T-helper 1 cell (primary cell): ENCODE data around the gene SIX2.
A peak's percentile ranks its signal among the peaks of the same experiment; 100 is the strongest.

ENCODE experiments used
- DNase-seq, 5 donors: peaks; one replicate each; pipeline ENCODE4 v3.0.0-alpha.2; 2012 to 2020

The SIX2 gene

GRCh38 chr2:44964752-44965236 is 44.5 kb downstream of the SIX2 start:
- DNase-seq = no peak

DNA sequence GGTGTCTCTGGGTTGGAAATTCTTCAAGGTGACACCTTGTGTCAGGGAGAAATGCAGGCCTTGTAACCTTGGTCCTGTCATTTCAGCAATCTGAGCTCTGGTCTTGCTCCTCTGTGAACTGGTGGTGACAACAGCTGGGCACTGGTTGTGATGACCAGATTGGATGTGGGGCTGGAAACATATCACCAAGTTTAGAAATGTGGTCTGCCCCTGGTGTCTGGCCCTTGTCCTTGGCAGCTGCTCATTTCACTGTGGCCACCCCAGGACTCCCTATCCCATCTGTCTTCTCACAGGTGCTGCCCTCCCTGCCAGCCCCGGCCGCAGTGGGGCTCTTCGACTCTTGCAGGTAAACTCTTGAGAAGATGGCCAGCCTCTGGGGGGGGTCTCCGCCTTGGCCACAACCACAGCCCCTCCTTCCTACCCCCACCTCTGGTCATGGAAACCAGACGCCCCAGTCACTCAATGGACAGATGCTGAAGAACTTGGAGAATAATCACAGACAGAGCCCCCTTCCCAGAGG is 47.0 kb downstream of the SIX2 start:
- no peak for DNase-seq

DNA sequence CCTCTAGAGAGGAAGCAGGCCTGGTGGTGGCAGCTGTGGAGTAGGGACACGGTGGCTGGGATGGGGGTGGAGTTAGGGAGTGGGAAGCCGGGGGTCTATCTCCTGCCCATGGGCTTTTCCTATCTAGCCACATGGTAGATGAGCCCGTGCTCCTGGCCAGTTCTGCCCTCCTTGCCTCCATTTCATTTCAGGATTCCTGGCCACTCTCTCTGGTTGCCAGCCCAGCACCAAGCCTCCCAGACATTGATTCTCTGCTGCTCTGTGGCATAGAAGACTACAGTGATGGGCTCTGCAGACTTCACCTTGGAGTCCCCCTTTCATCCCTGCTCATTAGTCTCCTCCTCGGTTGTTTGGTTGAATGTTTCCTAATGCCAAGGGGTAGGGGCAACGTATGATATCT is 48.4 kb downstream of the SIX2 start:
- DNase-seq = no peak

DNA sequence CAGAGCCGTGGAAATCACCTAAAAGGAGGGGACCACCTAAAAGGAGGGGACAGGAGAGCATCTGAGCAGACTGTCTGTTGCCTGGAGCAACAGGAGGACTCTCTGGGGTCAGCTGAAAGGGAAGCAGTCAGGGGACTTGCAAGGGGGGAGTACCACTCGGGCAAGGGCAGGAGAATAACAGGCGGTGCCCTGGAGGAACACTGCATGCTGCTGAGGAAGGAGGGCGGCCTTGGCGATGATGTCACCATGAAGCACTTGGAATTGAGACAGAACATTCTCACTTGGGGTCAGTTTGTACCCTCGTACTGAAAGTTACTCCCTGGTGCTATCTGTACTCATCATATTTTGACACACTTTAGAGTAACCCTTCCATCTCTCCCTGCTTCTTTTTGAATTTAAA is 49.4 kb downstream of the SIX2 start:
- no peak for DNase-seq

GRCh38 chr2:44957656-44958327 is 51.5 kb downstream of the SIX2 start:
- no peak for DNase-seq

- no peak for DNase-seq
Observed at GRCh38 chr2:44956843-44957242, 52.4 kb downstream of the SIX2 start.

DNA sequence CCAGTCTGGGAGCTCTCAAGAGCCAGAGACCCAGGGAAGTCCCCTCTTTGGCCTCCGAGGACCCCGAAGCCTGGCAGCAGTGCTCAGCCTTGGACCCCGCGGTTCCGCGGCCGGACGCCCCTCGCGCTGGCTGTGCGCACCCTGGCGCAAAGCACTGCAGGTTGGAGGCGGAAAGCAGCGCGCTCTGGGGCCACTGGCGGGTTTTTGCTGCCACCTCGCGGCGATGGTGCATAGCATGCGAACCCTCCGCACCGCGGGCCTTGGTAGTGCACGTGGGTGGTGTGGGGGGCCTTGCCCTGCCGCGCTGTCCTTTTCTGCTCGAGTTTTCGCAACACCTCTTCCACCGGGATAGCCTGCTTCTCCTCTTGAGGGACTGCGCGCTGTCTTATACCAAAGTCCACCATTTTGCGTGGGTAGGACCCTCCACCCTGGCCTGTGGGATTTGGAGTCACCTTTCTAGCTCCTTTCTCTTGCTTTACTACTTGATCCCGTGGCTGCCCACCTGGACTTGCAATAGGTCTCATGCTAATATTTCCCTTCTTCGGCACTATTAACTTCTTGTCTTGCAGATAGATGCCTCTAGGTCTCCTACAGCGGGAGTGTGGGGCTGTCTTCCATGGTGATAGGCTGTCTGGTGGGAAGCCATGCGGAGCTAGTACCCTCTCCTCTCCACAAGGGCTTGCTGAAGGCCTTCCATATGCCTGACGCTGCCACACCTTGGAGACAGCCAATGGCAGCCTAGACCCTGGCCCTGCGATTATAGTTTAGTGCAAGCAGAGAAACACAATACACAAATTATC is 53.5 kb downstream of the SIX2 start:
- peak; percentile 24 to 61 (median 55) for DNase-seq
